GM23248 (cell line): ENCODE measurements around the gene KCNC2.

Source experiments
- EZH2 ChIP-seq: fragments of 200-600 bp; sonication (generic); IDR thresholded peaks from 2 replicates; pipeline ENCODE4 v1.6.1; 2018; ENCODE audit warnings: antibody characterized with exemption, mild to moderate bottlenecking; ENCODE audit not compliant: insufficient read depth, poor library complexity, severe bottlenecking
- EZH2phosphoT487 ChIP-seq: fragments of 200-600 bp; sonication (generic); IDR thresholded peaks from 2 replicates; pipeline ENCODE4 v1.6.1; 2018; ENCODE audit warnings: antibody characterized with exemption, moderate library complexity, mild to moderate bottlenecking, low read depth; ENCODE audit not compliant: insufficient read depth

GRCh38 chr12:75212072-75212471, 2.4 kb upstream of the KCNC2 start:
- TF ChIP-seq EZH2 = no peak
- TF ChIP-seq EZH2phosphoT487 = no peak
